Breast epithelium (tissue), 4 donors: ENCODE results near the gene ZNF816. TPM values are rescaled to one million over a fixed set of nuclear protein-coding genes. Genes with fewer than 3 reads are reported as not detected.
"Not testable (repeated sequence)": the region's sequence is repeated elsewhere in the genome, so short reads cannot be mapped to it uniquely, and the experiment has no call there.

Source experiments
- DNase-seq, 2 donors: peaks; one replicate each; pipeline ENCODE4 v3.0.0-alpha.2; 2019; ENCODE audit warnings: low spot score in 2 of 2
- H3K27ac ChIP-seq, 2 donors: fragments of 200-600 bp; sonication (generic) in 1 of 2; one replicate each; pipeline ENCODE4 v1.5.1; 2016 to 2019; ENCODE audit warnings: mild to moderate bottlenecking in 1 of 2
- H3K27me3 ChIP-seq, 2 donors: fragments of 200-600 bp; sonication (generic) in 1 of 2; one replicate each; pipeline versions ENCODE4 v1.5.1 to v1.6.0; 2017 to 2019; ENCODE audit warnings: control low read depth in 1 of 2, mild to moderate bottlenecking in 1 of 2
- H3K36me3 ChIP-seq: fragments of 200-600 bp; one replicate; pipeline ENCODE4 v1.5.1; 2019
- H3K4me1 ChIP-seq, 2 donors: fragments of 200-600 bp; sonication (generic); one replicate each; pipeline ENCODE4 v1.5.1; 2016 to 2019; ENCODE audit warnings: control low read depth in 1 of 2
- H3K4me3 ChIP-seq, 3 donors: fragments of 200-600 bp; sonication (generic); 1 replicate in 2 of 3; 2 replicates in 1 of 3; pipeline ENCODE4 v1.5.1; 2016 to 2019; ENCODE audit warnings: mild to moderate bottlenecking in 3 of 3, moderate library complexity in 2 of 3
- H3K9me3 ChIP-seq, 2 donors: fragments of 200-600 bp; sonication (generic) in 1 of 2; one replicate each; pipeline ENCODE4 v1.5.1; 2016 to 2019; ENCODE audit warnings: control low read depth in 1 of 2
- POLR2A ChIP-seq: fragments of 450-650 bp; IDR thresholded peaks from one replicate; pipeline ENCODE4 v1.6.1; 2016; ENCODE audit warnings: antibody characterized with exemption, mild to moderate bottlenecking, moderate library complexity
- POLR2AphosphoS5 ChIP-seq, 3 donors: sonication (generic); formaldehyde crosslinking; IDR thresholded peaks; one replicate each; pipeline ENCODE4 v1.6.1; 2017; ENCODE audit warnings: antibody characterized with exemption in 3 of 3
- intact Hi-C: fragments of 100-400 bp; cut with DNase I; formaldehyde crosslinking; loops from one replicate; pipeline ENCODE4 v1.15.1; 2023; ENCODE audit warnings: low total_unique reads
- total RNA-seq, 3 donors: library from RNA; depleted of rRNA; stranded (reverse); fragments of >200 nt; gene quantifications; one replicate each; pipeline ENCODE4 v1.1.0, GENCODE V29; 2016
- TF ChIP-seq, protein P1 (sequence below), 3 donors: fragments of 450-650 bp; IDR thresholded peaks; one replicate each; pipeline ENCODE4 v1.5.1; 2016 to 2017; ENCODE audit warnings: antibody characterized with exemption in 3 of 3, mild to moderate bottlenecking in 3 of 3, moderate library complexity in 3 of 3

Gene ZNF816
- total RNA-seq, 3 donors from 2014 or later, result 7.5 to 16.5 (median 15.1) TPM

DNA sequence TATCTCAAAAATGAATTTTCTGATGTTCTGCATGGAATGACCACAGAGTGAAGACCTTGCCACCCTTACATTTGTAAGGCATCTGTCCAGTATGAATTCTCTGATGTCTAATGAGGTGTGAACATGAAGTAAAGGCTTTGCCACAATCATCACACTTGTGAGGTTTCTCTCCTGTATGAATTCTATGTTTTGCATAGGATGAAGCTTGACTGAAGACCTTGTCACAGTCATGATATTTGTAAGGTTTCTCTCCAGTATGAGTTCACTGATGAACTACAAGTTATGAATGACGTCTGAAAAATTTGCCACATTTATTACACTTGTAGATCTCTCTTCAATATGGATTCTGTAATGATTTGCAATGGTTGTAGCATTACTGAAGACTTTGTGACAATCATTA is 13.3 kb downstream of the ZNF816 start:
- Histone ChIP-seq H3K4me3 (no peak overlapping the region), H3K9me3 (peaks cover 28 to 77% of the 10 kb centered on the region in 2 donors), H3K27ac (no peak overlapping the region), H3K27me3 (no peaks in the 10 kb centered on the region), H3K4me1 (no peaks in the 10 kb centered on the region), H3K36me3 (peaks cover 9% of the 10 kb centered on the region)
- no peak for TF ChIP-seq POLR2AphosphoS5 (IDR thresholded peaks at IDR 0.05)
- intact Hi-C loops, result no loop called here
- DNase-seq, result no peak

DNA sequence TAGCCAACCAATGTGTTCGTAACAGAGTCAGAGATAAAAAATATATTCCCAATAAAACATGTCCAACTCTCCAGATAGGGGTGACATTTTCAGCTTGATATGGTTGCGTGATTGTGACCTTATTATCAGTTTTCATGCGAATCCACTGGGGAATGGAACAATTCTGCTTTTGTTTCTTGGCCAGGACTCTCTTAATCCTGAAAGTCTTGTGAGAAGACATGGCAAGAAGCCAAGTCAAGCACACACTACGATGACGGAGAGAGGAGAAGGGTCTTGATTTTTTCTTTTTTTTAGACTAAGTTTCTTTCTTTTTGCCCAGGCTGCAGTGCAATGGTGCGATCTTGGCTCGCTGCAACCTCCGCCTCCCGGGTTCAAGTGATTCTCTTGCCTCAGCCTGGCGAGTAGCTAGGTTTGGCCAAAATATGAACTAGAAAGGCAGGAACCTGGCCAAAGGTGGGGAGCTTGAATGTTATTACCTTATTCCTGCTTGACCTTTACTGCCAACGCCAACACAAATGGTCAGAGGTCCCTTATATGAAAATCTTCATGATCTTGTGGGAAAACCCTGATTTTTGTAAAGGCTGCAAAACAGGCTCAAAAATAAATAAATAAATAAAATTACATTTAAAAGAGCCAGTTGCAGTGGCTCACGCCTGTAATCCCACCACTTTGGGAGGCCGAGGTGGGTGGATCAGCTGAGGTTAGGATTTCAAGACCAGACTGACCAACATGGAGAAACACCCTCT is 14.5 kb downstream of the ZNF816 start:
- Histone ChIP-seq H3K27ac (no peak overlapping the region), H3K9me3 (peaks cover 21 to 73% of the 10 kb centered on the region in 2 donors), H3K27me3 (no peaks in the 10 kb centered on the region), H3K4me3 (no peak overlapping the region), H3K4me1 (no peaks in the 10 kb centered on the region), H3K36me3 (peaks cover 9% of the 10 kb centered on the region)
- intact Hi-C loops, result no loop called here
- TF ChIP-seq POLR2AphosphoS5 (IDR thresholded peaks at IDR 0.05) (no peak), POLR2A (no peak)
- TF ChIP-seq, protein P1, sequence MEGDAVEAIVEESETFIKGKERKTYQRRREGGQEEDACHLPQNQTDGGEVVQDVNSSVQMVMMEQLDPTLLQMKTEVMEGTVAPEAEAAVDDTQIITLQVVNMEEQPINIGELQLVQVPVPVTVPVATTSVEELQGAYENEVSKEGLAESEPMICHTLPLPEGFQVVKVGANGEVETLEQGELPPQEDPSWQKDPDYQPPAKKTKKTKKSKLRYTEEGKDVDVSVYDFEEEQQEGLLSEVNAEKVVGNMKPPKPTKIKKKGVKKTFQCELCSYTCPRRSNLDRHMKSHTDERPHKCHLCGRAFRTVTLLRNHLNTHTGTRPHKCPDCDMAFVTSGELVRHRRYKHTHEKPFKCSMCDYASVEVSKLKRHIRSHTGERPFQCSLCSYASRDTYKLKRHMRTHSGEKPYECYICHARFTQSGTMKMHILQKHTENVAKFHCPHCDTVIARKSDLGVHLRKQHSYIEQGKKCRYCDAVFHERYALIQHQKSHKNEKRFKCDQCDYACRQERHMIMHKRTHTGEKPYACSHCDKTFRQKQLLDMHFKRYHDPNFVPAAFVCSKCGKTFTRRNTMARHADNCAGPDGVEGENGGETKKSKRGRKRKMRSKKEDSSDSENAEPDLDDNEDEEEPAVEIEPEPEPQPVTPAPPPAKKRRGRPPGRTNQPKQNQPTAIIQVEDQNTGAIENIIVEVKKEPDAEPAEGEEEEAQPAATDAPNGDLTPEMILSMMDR (IDR thresholded peaks at IDR 0.05), result no peak
- no peak for DNase-seq

DNA sequence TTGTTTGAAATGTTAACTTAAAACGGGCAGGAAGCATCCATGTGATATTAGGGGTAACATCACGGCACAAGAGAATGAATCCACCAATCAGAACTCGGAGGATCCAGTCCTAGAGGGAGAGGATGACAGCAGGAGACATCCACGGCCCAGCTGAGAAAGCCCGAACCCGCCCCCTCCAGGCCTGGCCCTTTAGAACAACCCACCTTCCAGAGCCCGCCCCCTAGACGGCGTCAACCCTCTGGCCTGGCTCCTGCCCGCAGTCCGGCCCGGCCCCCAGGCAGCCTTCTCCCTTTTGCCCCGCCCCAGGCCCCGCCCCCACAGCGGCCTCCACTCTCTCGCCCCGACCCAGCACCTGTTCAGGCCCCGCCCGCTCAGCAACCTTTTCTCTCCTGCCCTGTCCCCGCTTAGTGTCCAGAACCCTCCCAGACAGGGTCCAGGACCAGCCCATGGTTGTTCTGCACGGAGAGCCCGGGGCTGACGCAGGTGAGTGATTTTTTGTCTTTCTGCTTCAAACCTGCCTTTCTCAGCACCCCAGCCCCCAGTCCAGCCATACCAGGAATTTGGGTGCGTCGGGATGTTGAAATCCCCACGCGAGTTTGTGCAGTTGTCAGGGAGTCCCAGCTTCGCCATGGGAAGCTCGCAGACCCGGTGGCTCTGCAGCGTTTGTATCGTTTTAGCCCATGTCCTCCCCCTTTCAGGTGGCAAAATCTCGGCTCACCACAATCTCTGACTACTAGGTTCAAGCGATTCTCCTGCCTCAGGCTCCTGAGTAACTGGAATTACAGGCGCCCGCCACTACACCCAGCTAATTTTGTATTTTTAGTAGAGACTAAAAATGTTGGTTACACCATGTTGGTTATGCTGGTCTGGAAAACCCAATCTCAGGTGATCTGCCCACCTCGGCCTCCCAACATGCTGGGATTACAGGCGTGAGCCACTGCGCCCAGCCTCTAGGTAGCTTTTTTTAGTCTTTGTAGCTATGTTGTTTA is 16.1 kb downstream of the ZNF816 start:
- intact Hi-C loops, result no loop called here
- Histone ChIP-seq H3K27ac (peak overlapping the region in 1 of 2 donors; percentile 62), H3K9me3 (peaks cover 21 to 57% of the 10 kb centered on the region in 2 donors)

DNA sequence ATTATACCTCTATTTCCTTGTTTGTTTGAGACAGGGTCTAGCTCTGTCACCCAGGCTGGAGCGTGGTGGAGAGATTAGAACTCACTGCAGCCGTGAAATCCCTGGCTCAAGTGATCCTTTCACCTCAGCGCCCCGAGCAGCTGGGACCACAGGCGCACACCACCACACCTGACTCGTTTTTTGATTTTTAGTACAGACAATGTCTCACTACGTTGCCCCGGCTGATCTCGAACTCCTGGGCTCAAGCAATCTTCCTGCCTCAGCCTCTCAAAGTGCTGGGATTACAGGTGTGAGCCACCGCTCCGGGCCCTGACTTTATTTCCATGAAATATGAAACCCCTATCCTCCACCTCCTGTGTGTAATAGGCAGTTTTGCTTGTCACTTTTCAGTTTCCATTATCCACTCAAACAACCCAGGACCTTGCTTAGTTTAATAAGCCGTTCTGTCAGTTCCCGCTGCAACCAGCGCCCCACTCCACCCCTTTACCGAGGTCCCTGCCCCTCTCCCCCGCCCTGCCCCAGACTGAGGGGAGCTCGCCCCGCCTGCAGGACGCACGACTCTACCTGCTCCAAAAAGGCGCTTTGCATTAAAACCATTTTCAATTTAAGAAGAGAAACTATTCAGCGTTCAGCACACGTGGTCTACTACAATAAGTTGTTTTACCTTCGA is 16.9 kb downstream of the ZNF816 start:
- Histone ChIP-seq H3K4me1 (no peaks in the 10 kb centered on the region), H3K27me3 (no peaks in the 10 kb centered on the region), H3K27ac (peak overlapping the region in 1 of 2 donors; percentile 62), H3K36me3 (no peaks in the 10 kb centered on the region), H3K4me3 (peak overlapping the region in 1 of 3 donors; percentile 44), H3K9me3 (peaks cover 21 to 49% of the 10 kb centered on the region in 2 donors)
- TF ChIP-seq POLR2AphosphoS5 (IDR thresholded peaks at IDR 0.05) (no peak), POLR2A (no peak)
- TF ChIP-seq, protein P1 (IDR thresholded peaks at IDR 0.05), result no peak
- DNase-seq, result no peak
- intact Hi-C loops, result no loop called here

More for the DNA sequence above, 16.1 kb downstream of the ZNF816 start:
- DNase-seq, result peak in 1 of 2 donors; percentile 26
- H3K27me3 ChIP-seq, result no peaks in the 10 kb centered on the region
- peak overlapping the region in 1 of 3 donors; percentile 44 for H3K4me3 ChIP-seq
- no peaks in the 10 kb centered on the region for H3K4me1 ChIP-seq
- H3K36me3 ChIP-seq, result peaks cover 1% of the 10 kb centered on the region
- TF ChIP-seq POLR2AphosphoS5 (IDR thresholded peaks at IDR 0.05) (no peak), POLR2A (no peak)
- TF ChIP-seq, protein P1 (IDR thresholded peaks at IDR 0.05), result no peak

DNA sequence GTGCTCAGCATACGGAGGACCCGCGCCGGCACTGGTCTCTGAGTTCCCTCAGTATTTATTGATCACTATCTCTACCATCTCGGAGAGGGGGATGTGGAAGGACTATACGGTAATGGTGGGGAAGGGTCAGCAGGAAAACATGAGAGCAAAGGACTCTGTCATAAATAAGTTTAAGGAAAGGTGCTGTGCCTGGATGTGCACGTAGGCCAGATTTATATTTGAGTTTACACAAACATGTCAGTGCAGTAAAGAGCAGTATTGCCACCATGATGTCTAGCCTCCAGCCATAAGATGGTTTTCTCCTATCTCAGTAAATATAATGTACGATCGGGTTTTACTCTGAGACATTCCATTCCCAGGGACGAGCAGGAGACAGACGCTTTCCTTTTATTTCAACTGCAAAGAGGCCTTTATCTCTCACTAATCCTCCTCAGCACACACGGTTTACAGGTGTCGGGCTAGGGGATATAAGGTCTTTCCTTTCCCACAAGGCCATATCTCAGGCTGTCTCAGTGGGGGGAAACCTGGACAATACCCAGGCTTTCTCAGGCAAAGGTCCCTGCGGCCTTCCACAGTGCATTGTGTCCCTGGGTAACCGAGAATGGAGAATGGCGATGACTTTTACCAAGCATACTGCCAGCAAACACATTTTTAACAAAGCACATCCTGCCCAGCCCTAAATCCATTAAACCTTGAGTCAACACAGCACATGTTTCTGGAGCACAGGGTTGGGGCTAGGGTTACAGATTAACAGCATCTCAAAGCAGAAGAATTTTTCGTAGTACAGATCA is 17.8 kb downstream of the ZNF816 start:
- H3K27me3 ChIP-seq, H3K27ac ChIP-seq, H3K4me3 ChIP-seq, H3K4me1 ChIP-seq, intact Hi-C loops, DNase-seq, H3K36me3 ChIP-seq: not testable (repeated sequence)
- H3K9me3 ChIP-seq, result peaks cover 14 to 40% of the 10 kb centered on the region in 2 donors
